ENCODE data around the gene PMM2. TPM values are rescaled to one million over a fixed set of nuclear protein-coding genes. Genes with fewer than 3 reads are reported as not detected.

The PMM2 gene
- total and polyA plus RNA-seq, 12 donors = 7.4 to 81.1 (median 26.3) TPM

DNA sequence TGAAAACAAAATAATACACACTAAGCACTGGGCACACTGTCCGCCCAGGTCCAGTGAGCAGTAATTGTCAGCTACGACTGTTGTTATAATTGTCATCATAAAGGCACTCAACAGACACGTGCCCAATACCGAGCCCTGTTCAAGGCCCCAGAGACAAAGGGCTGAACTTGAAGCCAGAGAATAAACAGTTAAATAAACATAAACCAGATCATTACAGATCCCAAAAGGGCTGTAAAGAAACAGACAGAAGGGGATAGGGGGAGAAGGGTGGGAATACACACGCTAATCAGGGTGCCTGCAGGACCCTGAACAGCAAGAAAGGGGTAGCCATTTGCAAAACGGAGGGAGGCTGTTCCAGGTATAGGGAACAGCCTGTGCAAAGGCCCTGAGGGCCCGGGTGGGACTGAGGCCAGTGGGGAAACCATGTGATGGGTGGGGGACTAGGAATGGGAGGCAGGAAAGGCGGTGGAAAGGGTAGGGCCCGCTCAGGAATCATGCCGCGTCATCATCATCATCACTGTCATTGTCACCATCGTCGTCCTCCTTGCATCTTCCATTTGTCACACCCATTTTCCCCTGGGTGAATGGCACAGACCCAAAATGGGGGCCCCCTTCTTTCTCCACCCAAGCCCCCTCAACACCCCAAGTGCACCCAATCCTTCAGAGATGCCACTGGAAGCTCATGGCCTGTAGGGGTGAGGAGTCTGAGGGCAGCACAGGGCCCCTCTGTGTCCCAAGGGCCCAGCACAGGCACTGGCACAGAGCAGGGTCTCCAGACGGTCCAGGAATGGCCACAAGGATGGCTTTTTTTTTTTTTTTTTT lies 64.9 kb downstream of the PMM2 start:
- Histone ChIP-seq H3K36me3 (replicated peaks in 1 of 2) (peaks cover 0 to 17% of the 10 kb centered on the region in 2 donors), H3K9me3 (replicated peaks in 1 of 3) (no peaks in the 10 kb centered on the region), H3K4me3 (no peak overlapping the region), H3K4me1 (replicated peaks in 1 of 2) (peaks cover 80 to 83% of the 10 kb centered on the region in 2 donors), H3K27ac (peak overlapping the region in 4 of 5 donors; percentile 24 to 91 (median 86)), H3K27me3 (no peaks in the 10 kb centered on the region)
- intact Hi-C loops (cut with DNase I) = no loop called here
- DNase-seq = peak in 2 of 7 donors; percentile 17 to 55
- WGBS, 4 donors = 75 to 86% (median 79%) methylated on average over 14 of the region's 14 CpGs
- TF ChIP-seq, protein P1, sequence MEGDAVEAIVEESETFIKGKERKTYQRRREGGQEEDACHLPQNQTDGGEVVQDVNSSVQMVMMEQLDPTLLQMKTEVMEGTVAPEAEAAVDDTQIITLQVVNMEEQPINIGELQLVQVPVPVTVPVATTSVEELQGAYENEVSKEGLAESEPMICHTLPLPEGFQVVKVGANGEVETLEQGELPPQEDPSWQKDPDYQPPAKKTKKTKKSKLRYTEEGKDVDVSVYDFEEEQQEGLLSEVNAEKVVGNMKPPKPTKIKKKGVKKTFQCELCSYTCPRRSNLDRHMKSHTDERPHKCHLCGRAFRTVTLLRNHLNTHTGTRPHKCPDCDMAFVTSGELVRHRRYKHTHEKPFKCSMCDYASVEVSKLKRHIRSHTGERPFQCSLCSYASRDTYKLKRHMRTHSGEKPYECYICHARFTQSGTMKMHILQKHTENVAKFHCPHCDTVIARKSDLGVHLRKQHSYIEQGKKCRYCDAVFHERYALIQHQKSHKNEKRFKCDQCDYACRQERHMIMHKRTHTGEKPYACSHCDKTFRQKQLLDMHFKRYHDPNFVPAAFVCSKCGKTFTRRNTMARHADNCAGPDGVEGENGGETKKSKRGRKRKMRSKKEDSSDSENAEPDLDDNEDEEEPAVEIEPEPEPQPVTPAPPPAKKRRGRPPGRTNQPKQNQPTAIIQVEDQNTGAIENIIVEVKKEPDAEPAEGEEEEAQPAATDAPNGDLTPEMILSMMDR (IDR thresholded peaks at IDR 0.05) = no peak
- no peak for TF ChIP-seq POLR2A (IDR thresholded peaks at IDR 0.05)

DNA sequence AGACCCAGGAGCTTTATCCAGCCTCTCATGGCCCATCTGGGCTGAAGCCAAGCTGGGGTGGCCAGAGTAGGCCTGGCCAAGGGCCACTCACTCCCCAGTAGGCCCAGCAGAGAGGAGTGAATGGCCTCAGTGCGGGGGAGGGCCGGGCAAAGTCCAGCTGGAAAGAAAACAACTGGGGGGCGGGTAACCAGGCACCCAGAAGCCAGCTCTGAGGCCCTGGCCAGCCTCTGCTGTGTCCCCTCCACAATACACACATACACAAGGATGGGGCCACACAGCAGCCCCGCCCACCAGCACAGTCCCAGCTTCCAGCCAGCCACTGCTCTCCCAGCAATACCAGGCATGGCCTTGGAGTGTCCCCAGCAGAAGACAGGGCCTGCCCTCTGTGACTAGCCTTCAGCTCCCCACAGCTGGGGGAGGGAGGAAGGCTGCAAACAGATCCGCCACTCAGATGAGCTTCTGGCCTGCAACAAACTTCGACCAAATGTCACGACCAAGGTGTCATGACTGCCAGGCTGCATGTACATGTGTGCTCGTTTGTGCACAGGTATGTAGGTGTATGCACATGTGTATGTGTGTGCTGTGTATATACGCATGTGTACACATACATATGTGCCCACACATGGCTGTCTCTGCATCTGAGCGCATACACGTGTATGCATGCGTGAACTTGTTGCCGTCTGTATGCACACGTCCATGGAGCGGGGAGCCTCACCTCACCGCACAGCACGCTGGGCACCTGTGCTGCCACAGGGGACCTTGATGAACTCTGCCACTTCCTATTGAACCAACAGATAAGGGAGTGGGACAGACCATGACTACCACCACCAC lies 66.2 kb downstream of the PMM2 start:
- H3K4me3 ChIP-seq = peak overlapping the region in 1 of 4 donors; percentile 38
- H3K27me3 ChIP-seq = no peaks in the 10 kb centered on the region
- peak overlapping the region in 4 of 5 donors; percentile 79 to 91 (median 86) for H3K27ac ChIP-seq
- DNase-seq = peak; percentile 83 to 97 (median 96)
- H3K9me3 ChIP-seq (replicated peaks in 1 of 3) = no peaks in the 10 kb centered on the region
- WGBS, 4 donors = 41 to 57% (median 44%) methylated on average over 6 to 17 of the region's 17 CpGs
- peaks cover 80 to 82% of the 10 kb centered on the region in 2 donors for H3K4me1 ChIP-seq (replicated peaks in 1 of 2)
- H3K36me3 ChIP-seq (replicated peaks in 1 of 2) = peaks cover 0 to 7% of the 10 kb centered on the region in 2 donors
- intact Hi-C loops (cut with DNase I) = no loop called here
- TF ChIP-seq POLR2A (IDR thresholded peaks at IDR 0.05) = peak in 1 of 2 donors; percentile 72
- TF ChIP-seq, protein P1 (IDR thresholded peaks at IDR 0.05) = peak in 2 of 6 experiments; percentile 20 to 33

DNA sequence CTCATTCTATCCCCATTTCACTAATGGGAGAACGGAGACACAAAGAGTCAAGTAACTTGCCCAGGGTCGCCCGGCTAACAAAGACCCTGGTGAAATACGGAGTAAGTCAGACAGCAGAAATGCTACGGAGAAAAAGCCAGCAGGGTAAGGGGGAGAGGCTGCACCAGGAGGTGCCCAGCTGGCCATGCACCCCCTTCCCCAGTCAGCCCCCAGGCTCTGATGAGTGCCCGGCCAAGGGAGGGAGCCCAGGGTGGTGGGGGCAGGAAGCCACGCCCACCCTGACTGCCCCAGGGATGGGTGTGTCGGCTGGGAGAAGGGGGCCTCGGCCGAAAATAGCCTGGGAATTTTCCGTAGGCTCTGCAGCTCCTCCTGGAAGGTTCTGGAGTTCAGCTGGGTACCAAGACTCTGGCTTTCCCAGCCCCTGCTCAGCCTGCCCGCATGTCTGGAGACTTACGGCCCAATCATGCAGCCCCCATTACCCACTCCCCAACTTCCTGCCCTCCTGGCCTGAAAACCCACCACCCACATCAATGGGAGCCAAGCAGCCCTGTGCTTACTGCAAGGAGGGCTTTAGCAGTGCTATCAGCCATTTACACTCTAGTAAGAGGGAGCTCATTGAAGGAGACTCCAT lies 67.0 kb downstream of the PMM2 start:
- 32 to 65% (median 39%) methylated on average over 6 to 13 of the region's 13 CpGs for WGBS, 4 donors
- Histone ChIP-seq H3K4me1 (replicated peaks in 1 of 2) (peaks cover 74 to 75% of the 10 kb centered on the region in 2 donors), H3K27me3 (no peaks in the 10 kb centered on the region), H3K27ac (peak overlapping the region in 4 of 5 donors; percentile 77 to 91 (median 86)), H3K4me3 (peak overlapping the region in 1 of 4 donors; percentile 38), H3K9me3 (replicated peaks in 1 of 3) (no peaks in the 10 kb centered on the region), H3K36me3 (replicated peaks in 1 of 2) (no peaks in the 10 kb centered on the region)
- TF ChIP-seq POLR2A (IDR thresholded peaks at IDR 0.05) = no peak
- TF ChIP-seq, protein P1 (IDR thresholded peaks at IDR 0.05) = no peak
- intact Hi-C loops (cut with DNase I) = no loop called here
- peak in 1 of 7 donors; percentile 42 for DNase-seq

All from adrenal gland (tissue), 12 donors.